GM19468 (cell line): ENCODE data around the gene FMNL1.

ENCODE experiments used
- ATAC-seq: cut with Tn5 transposase; IDR thresholded peaks from one replicate; pipeline ENCODE4 v1.9.1; 2021; ENCODE audit warnings: mild to moderate bottlenecking, moderate library complexity, moderate number of reproducible peaks; ENCODE audit not compliant: unreplicated experiment; ENCODE audit errors: extremely low read depth

FMNL1 gene

GRCh38 chr17:45277216-45277849 is 55.6 kb downstream of the FMNL1 start:
- no peak for ATAC-seq

- no peak for ATAC-seq
These were observed 56.3 kb downstream of the FMNL1 start for GRCh38 chr17:45277992-45278391.

- no peak for ATAC-seq
These were observed 58.2 kb downstream of the FMNL1 start for GRCh38 chr17:45279898-45280297.

GRCh38 chr17:45282683-45283644 is 61.3 kb downstream of the FMNL1 start:
- ATAC-seq = no peak

- no peak for ATAC-seq
These were observed 62.0 kb downstream of the FMNL1 start for GRCh38 chr17:45283711-45284110.

- ATAC-seq = no peak
These were observed 62.8 kb downstream of the FMNL1 start for GRCh38 chr17:45284176-45285140.

GRCh38 chr17:45286286-45286685 is 64.6 kb downstream of the FMNL1 start:
- ATAC-seq = no peak

- no peak for ATAC-seq
These were observed 66.1 kb downstream of the FMNL1 start for GRCh38 chr17:45287526-45288500.

GRCh38 chr17:45288825-45289224 is 67.1 kb downstream of the FMNL1 start:
- no peak for ATAC-seq

- no peak for ATAC-seq
These were observed 67.9 kb downstream of the FMNL1 start for GRCh38 chr17:45289301-45290268.

GRCh38 chr17:45290269-45290765 is 68.6 kb downstream of the FMNL1 start:
- no peak for ATAC-seq

GRCh38 chr17:45291171-45291805 is 69.6 kb downstream of the FMNL1 start:
- no peak for ATAC-seq

GRCh38 chr17:45292696-45293412 is 71.2 kb downstream of the FMNL1 start:
- ATAC-seq = no peak

GRCh38 chr17:45293413-45294211 is 71.9 kb downstream of the FMNL1 start:
- no peak for ATAC-seq

- no peak for ATAC-seq
These were observed 72.8 kb downstream of the FMNL1 start for GRCh38 chr17:45294506-45294905.
